ENCODE data around the gene DIPK1B.

GRCh38 chr9:136764301-136764891 lies 52.0 kb downstream of the DIPK1B start, which contains the start of gene LCN15:
- TF ChIP-seq CTCF (IDR thresholded peaks at IDR 0.05 in 8 of 11, conservative IDR thresholded peaks at IDR 0.05 in 3 of 11) (no peak), POLR2AphosphoS5 (IDR thresholded peaks at IDR 0.05) (no peak), POLR2A (IDR thresholded peaks at IDR 0.05) (no peak)
